ENCODE results near the gene TECPR1.
A peak's percentile ranks its signal among the peaks of the same experiment; 100 is the strongest.

TECPR1 gene

GRCh38 chr7:98293746-98294145 is 41.7 kb upstream of the TECPR1 start:
- no peak for DNase-seq (ENCODE audit: low spot score)

GRCh38 chr7:98293265-98293664 is 41.2 kb upstream of the TECPR1 start:
- H3K18ac ChIP-seq (ENCODE audit: low read length): no peak overlapping the region
- no peak overlapping the region for H2AFZ ChIP-seq (ENCODE audit: low read length)
- DNase-seq (ENCODE audit: low spot score): no peak
- no peak overlapping the region for H3K4me2 ChIP-seq (ENCODE audit: insufficient read depth, low read length, poor library complexity, severe bottlenecking)
- peaks cover 29 to 61% of the 10 kb centered on the region in 2 donors for H3K36me3 ChIP-seq (replicated peaks in 1 of 2; ENCODE audit: control insufficient read depth in 2 of 2, insufficient read depth in 2 of 2, low read length in 2 of 2)
- H4K91ac ChIP-seq (ENCODE audit: low read depth, low read length, poor library complexity): no peak overlapping the region
- no peak overlapping the region for H2BK15ac ChIP-seq (ENCODE audit: low read length)
- no peak overlapping the region for H3K27ac ChIP-seq (replicated peaks; ENCODE audit: low read length)
- H3K4ac ChIP-seq (ENCODE audit: low read length): no peak overlapping the region
- H3K4me3 ChIP-seq (ENCODE audit: low read length in 2 of 2): no peak overlapping the region
- no peak overlapping the region for H3K14ac ChIP-seq (ENCODE audit: low read length)
- H2BK120ac ChIP-seq (ENCODE audit: low read depth, low read length): no peak overlapping the region
- H4K8ac ChIP-seq (ENCODE audit: low read depth, low read length): no peak overlapping the region
- no peak overlapping the region for H2BK12ac ChIP-seq (ENCODE audit: low read length)
- H3K4me1 ChIP-seq (ENCODE audit: control insufficient read depth in 2 of 2, insufficient read depth in 1 of 2, low read depth in 1 of 2, low read length in 2 of 2): peaks cover 0 to 1% of the 10 kb centered on the region in 2 donors
- no peaks in the 10 kb centered on the region for H3K27me3 ChIP-seq (ENCODE audit: control insufficient read depth in 3 of 3, insufficient read depth in 3 of 3, low read depth in 1 of 3, low read length in 3 of 3)
- H2AK5ac ChIP-seq (ENCODE audit: low read depth, low read length): no peak overlapping the region
- peaks cover 12% of the 10 kb centered on the region for H3K79me1 ChIP-seq (ENCODE audit: low read depth, low read length)
- H3K9me3 ChIP-seq (replicated peaks in 1 of 2; ENCODE audit: control insufficient read depth in 2 of 2, insufficient read depth in 1 of 2, low read depth in 1 of 2, low read length in 2 of 2): peaks cover 0 to 3% of the 10 kb centered on the region in 2 donors
- no peak overlapping the region for H3K9ac ChIP-seq (ENCODE audit: low read depth, low read length, poor library complexity)
- H3K23ac ChIP-seq (ENCODE audit: low read depth, low read length, poor library complexity): no peak overlapping the region
- no CpG with 5 or more reads among the region's 17 CpGs for WGBS, 2 donors (ENCODE audit: extremely low coverage in 2 of 2, insufficient read length in 2 of 2, insufficient replicate concordance in 1 of 2)
- H2BK5ac ChIP-seq (ENCODE audit: low read length): no peak overlapping the region

More at GRCh38 chr7:98293746-98294145, 41.7 kb upstream of the TECPR1 start:
- Histone ChIP-seq H2BK5ac (ENCODE audit: low read length) (no peak overlapping the region), H3K4me3 (ENCODE audit: low read length in 2 of 2) (no peak overlapping the region), H3K27me3 (ENCODE audit: control insufficient read depth in 3 of 3, insufficient read depth in 3 of 3, low read depth in 1 of 3, low read length in 3 of 3) (no peaks in the 10 kb centered on the region), H2BK15ac (ENCODE audit: low read length) (no peak overlapping the region), H3K27ac (replicated peaks; ENCODE audit: low read length) (no peak overlapping the region), H2AK5ac (ENCODE audit: low read depth, low read length) (no peak overlapping the region), H3K9me3 (replicated peaks in 1 of 2; ENCODE audit: control insufficient read depth in 2 of 2, insufficient read depth in 1 of 2, low read depth in 1 of 2, low read length in 2 of 2) (peaks cover 0 to 3% of the 10 kb centered on the region in 2 donors), H3K23ac (ENCODE audit: low read depth, low read length, poor library complexity) (peak overlapping the region; percentile 65), H4K8ac (ENCODE audit: low read depth, low read length) (no peak overlapping the region), H2AFZ (ENCODE audit: low read length) (no peak overlapping the region), H3K36me3 (replicated peaks in 1 of 2; ENCODE audit: control insufficient read depth in 2 of 2, insufficient read depth in 2 of 2, low read length in 2 of 2) (peaks cover 29 to 56% of the 10 kb centered on the region in 2 donors), H3K4me1 (ENCODE audit: control insufficient read depth in 2 of 2, insufficient read depth in 1 of 2, low read depth in 1 of 2, low read length in 2 of 2) (peaks cover 0 to 1% of the 10 kb centered on the region in 2 donors), H2BK12ac (ENCODE audit: low read length) (peak overlapping the region; percentile 58), H3K18ac (ENCODE audit: low read length) (no peak overlapping the region), H3K4me2 (ENCODE audit: insufficient read depth, low read length, poor library complexity, severe bottlenecking) (no peak overlapping the region), H3K79me1 (ENCODE audit: low read depth, low read length) (peaks cover 11% of the 10 kb centered on the region), H4K91ac (ENCODE audit: low read depth, low read length, poor library complexity) (no peak overlapping the region), H2BK120ac (ENCODE audit: low read depth, low read length) (no peak overlapping the region), H3K14ac (ENCODE audit: low read length) (no peak overlapping the region), H3K4ac (ENCODE audit: low read length) (no peak overlapping the region), H3K9ac (ENCODE audit: low read depth, low read length, poor library complexity) (no peak overlapping the region)
- WGBS, 2 donors (ENCODE audit: extremely low coverage in 2 of 2, insufficient read length in 2 of 2, insufficient replicate concordance in 1 of 2): no CpG with 5 or more reads among the region's 13 CpGs

GRCh38 chr7:98291717-98292116 is 39.7 kb upstream of the TECPR1 start:
- Histone ChIP-seq H3K4me2 (ENCODE audit: insufficient read depth, low read length, poor library complexity, severe bottlenecking) (no peak overlapping the region), H3K23ac (ENCODE audit: low read depth, low read length, poor library complexity) (peak overlapping the region; percentile 36), H3K9ac (ENCODE audit: low read depth, low read length, poor library complexity) (no peak overlapping the region), H2BK12ac (ENCODE audit: low read length) (no peak overlapping the region), H3K4me3 (ENCODE audit: low read length in 2 of 2) (peak overlapping the region in 1 of 2 donors; percentile 33), H2BK5ac (ENCODE audit: low read length) (no peak overlapping the region), H3K18ac (ENCODE audit: low read length) (no peak overlapping the region), H3K27ac (replicated peaks; ENCODE audit: low read length) (no peak overlapping the region), H3K36me3 (replicated peaks in 1 of 2; ENCODE audit: control insufficient read depth in 2 of 2, insufficient read depth in 2 of 2, low read length in 2 of 2) (peaks cover 28 to 67% of the 10 kb centered on the region in 2 donors), H3K14ac (ENCODE audit: low read length) (no peak overlapping the region), H3K4me1 (ENCODE audit: control insufficient read depth in 2 of 2, insufficient read depth in 1 of 2, low read depth in 1 of 2, low read length in 2 of 2) (peaks cover 0 to 4% of the 10 kb centered on the region in 2 donors), H3K27me3 (ENCODE audit: control insufficient read depth in 3 of 3, insufficient read depth in 3 of 3, low read depth in 1 of 3, low read length in 3 of 3) (no peaks in the 10 kb centered on the region), H2BK120ac (ENCODE audit: low read depth, low read length) (no peak overlapping the region), H2BK15ac (ENCODE audit: low read length) (no peak overlapping the region), H3K4ac (ENCODE audit: low read length) (no peak overlapping the region), H2AFZ (ENCODE audit: low read length) (no peak overlapping the region), H3K79me1 (ENCODE audit: low read depth, low read length) (peaks cover 12% of the 10 kb centered on the region), H4K8ac (ENCODE audit: low read depth, low read length) (no peak overlapping the region), H2AK5ac (ENCODE audit: low read depth, low read length) (no peak overlapping the region), H4K91ac (ENCODE audit: low read depth, low read length, poor library complexity) (no peak overlapping the region), H3K9me3 (replicated peaks in 1 of 2; ENCODE audit: control insufficient read depth in 2 of 2, insufficient read depth in 1 of 2, low read depth in 1 of 2, low read length in 2 of 2) (peaks cover 0 to 3% of the 10 kb centered on the region in 2 donors)
- DNase-seq (ENCODE audit: low spot score): no peak
- no CpG with 5 or more reads among the region's 7 CpGs for WGBS, 2 donors (ENCODE audit: extremely low coverage in 2 of 2, insufficient read length in 2 of 2, insufficient replicate concordance in 1 of 2)

- Histone ChIP-seq H2BK12ac (ENCODE audit: low read length) (no peak overlapping the region), H4K91ac (ENCODE audit: low read depth, low read length, poor library complexity) (no peak overlapping the region), H3K79me1 (ENCODE audit: low read depth, low read length) (peaks cover 28% of the 10 kb centered on the region), H3K9me3 (replicated peaks in 1 of 2; ENCODE audit: control insufficient read depth in 2 of 2, insufficient read depth in 1 of 2, low read depth in 1 of 2, low read length in 2 of 2) (peaks cover 0 to 3% of the 10 kb centered on the region in 2 donors), H3K36me3 (replicated peaks in 1 of 2; ENCODE audit: control insufficient read depth in 2 of 2, insufficient read depth in 2 of 2, low read length in 2 of 2) (peaks cover 22 to 77% of the 10 kb centered on the region in 2 donors), H2AFZ (ENCODE audit: low read length) (no peak overlapping the region), H3K4ac (ENCODE audit: low read length) (no peak overlapping the region), H3K4me1 (ENCODE audit: control insufficient read depth in 2 of 2, insufficient read depth in 1 of 2, low read depth in 1 of 2, low read length in 2 of 2) (peaks cover 5 to 13% of the 10 kb centered on the region in 2 donors), H4K8ac (ENCODE audit: low read depth, low read length) (no peak overlapping the region), H2AK5ac (ENCODE audit: low read depth, low read length) (no peak overlapping the region), H3K23ac (ENCODE audit: low read depth, low read length, poor library complexity) (no peak overlapping the region), H3K27me3 (ENCODE audit: control insufficient read depth in 3 of 3, insufficient read depth in 3 of 3, low read depth in 1 of 3, low read length in 3 of 3) (no peaks in the 10 kb centered on the region), H3K14ac (ENCODE audit: low read length) (no peak overlapping the region), H3K9ac (ENCODE audit: low read depth, low read length, poor library complexity) (no peak overlapping the region), H3K4me3 (ENCODE audit: low read length in 2 of 2) (no peak overlapping the region), H2BK15ac (ENCODE audit: low read length) (no peak overlapping the region), H2BK120ac (ENCODE audit: low read depth, low read length) (no peak overlapping the region), H2BK5ac (ENCODE audit: low read length) (no peak overlapping the region), H3K27ac (replicated peaks; ENCODE audit: low read length) (no peak overlapping the region), H3K18ac (ENCODE audit: low read length) (no peak overlapping the region), H3K4me2 (ENCODE audit: insufficient read depth, low read length, poor library complexity, severe bottlenecking) (no peak overlapping the region)
- no peak for DNase-seq (ENCODE audit: low spot score)
- WGBS, 2 donors (ENCODE audit: extremely low coverage in 2 of 2, insufficient read length in 2 of 2, insufficient replicate concordance in 1 of 2): no CpG with 5 or more reads among the region's 4 CpGs
Measured at GRCh38 chr7:98289333-98289875, 37.4 kb upstream of the TECPR1 start.

All from neuronal stem cell (in vitro differentiated cells).